Stimulated activated CD4-positive, alpha-beta T cell treated with anti-CD3 and anti-CD28 coated beads, Interleukin-1b, Interleukin-23, amount 100 ng/mL, for 1 hour (primary cell): ENCODE results near the gene FAM78B.

Experiments
- DNase-seq, 2 donors: peaks; one replicate each; pipeline ENCODE4 v3.0.0-alpha.2; 2020; ENCODE audit warnings: low read depth in 2 of 2

Gene FAM78B, protein sequence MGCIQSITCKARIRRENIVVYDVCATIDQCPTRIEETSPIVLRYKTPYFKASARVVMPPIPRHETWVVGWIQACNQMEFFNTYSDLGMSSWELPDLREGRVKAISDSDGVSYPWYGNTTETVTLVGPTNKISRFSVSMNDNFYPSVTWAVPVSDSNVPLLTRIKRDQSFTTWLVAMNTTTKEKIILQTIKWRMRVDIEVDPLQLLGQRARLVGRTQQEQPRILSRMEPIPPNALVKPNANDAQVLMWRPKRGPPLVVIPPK

DNA sequence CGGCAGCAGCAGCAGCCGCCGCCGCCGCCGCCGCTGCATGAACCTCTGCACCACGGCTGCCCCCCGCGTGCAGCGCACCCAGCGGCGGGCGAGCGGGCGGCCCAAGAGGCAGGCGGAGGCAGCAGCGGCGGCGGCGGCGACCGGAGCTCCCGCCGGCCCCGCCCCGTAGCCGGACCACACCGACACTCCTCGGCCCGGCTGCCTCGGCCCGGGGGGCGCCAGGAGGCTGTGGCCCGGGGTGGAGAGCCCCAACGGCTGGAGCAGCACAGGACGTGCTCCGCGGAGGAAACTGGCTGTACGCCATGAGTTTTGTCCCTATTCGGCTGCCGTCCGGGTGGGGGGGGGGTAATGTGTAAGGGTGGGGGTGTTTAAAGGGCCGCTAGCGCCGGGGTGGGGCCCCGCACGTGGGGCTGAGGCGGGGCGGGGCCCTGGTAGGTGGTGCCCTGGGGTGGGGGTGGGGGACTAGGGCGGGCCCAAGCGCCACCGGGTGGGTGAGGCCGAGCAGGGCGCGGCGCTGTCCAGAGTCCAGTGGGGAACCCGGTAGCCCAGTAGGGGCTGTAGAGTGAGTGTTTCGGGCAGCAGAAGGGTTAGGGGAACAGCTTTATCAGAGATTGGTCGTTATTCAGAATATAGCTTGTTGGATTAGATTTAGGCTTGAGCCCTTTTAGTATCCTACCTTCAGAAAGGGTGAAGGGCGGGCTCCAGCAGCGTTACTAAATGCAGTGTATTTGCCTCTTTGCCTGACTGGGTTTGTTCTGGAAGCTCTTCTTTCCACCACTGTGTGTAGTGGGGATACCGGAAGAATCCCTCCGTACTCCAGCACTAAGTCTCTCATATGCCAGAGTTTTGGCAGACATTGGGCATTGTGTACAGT, at the start of gene FAM78B:
Gene FAM78B (minus strand): TSS at position 304 of the 874 bp plus-strand sequence. CDS start 753 bp downstream, outside the sequence.
- no peak for DNase-seq

DNA sequence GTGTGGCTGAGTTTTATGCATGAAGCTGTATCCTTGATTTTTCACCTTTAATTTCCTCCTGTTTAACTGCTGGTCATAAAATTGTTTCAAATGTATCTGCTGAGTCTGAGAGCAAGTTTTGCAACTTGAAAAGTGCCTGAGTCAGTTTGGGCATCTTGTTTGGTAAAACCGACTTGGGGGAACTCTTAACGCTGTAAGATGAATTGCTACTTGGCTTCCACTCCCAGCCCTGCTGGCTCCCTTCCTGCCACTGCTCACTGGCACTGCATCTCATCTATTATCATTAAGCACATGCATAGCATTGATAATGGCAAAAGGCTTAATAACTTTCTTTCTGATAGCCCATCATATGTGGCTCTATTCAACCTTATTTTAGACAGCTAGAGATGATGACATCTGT, 35.7 kb upstream of the FAM78B start:
- DNase-seq = no peak

DNA sequence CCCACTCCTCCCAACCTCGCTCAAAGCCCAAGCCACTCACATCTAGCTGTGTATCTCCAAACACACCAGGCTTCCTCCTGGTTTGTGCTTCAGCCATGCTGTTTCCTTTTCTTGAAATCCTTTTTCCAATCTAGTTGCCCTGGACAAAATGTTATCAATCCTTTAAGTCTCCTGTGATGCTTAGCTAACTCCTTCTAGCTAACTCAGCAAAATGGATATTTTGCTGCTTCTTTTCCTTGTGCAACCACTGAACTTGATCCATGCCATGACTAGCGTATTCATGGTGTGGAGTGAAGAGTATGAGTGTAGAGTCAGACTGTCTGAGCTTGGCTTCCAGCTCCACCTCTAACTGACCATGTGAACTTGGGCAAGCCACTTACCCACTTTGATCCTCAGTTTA, 33.9 kb upstream of the FAM78B start:
- no peak for DNase-seq

DNA sequence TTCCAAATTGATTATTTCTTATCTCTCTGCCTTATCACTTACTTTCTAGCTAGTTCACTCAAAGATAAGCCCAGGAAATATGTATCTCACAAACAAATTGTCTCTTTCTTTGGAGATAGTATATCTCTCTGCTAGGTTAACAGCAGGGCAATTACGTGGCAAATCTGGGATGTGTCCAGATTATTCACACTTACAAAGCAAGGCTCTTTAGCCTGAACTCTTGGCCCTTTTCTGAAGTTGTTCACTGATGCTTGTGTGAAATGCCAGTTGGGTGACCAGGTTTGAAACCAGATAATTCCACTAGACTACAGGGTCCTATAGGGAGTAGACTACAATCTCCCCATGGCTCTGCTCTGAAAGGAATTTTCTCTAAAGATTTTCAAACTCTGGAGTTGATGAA, 30.8 kb upstream of the FAM78B start:
- no peak for DNase-seq

DNA sequence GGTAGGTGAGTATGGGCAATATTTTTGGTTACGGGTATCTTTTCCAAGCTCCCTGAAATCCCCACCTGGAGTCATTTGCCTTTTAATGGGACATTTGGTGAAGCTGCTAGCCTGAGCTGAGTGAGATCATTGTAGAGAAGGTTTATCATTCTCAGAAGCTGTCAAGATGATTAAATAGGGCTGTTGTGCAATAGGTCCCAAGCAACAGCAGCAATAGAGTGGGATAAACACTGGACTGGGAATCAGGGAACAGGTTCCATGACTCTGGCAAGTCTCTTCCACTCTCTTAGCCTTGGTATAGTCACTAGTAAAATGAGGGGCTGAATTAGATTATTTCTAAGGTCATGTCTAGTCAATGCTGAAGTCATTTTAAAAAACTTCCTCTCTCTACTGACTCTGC, 30.3 kb upstream of the FAM78B start:
- no peak for DNase-seq

DNA sequence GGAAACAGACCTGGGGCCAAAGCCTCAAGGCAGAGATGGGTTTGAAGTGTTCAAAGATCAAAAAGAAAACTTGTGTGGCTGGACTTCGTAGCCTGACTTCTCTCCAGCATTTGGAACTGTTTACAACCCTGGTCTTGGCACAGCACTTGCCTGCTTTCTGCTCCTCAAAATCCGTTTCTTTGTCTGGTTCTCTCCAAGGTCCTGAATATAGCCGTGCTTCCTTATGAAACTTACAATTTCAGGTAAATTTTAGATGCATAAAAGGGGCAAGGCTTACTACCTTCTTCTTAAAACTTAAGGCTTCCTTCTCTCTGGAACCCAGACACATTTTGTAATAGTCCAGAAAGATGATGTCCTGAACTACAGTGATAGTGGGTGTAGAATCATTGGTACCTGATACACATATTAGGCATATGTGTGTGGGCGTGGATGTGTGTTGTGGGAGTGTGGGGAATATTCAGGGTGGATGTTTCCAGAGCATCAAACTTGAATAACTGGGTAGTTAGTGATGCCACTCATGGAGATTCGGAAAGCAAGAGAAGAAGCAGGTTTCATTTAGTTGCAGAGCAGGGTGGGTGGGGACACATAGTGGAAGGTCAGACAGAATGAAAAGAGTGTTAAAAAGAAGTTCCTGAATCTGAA, 26.4 kb upstream of the FAM78B start:
- no peak for DNase-seq

DNA sequence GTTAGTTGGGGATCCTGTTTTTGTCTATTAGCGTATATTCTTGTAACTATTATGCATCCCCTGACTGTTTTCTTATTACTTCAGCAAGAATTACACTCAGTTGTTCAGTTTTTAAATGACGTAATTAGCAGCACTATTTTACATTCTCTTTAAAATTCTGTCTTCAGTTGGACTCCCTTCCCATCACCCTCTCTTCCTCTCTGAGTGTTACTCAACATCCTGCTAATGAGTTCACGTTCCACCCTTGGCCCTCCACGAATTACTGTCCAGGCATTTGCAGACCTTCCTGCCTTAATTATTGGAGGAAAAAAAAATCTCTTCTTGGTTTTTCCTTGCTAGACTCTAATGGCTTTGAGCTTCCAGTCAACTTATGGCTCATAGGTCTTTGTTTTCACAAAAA, 23.6 kb upstream of the FAM78B start:
- DNase-seq = no peak

DNA sequence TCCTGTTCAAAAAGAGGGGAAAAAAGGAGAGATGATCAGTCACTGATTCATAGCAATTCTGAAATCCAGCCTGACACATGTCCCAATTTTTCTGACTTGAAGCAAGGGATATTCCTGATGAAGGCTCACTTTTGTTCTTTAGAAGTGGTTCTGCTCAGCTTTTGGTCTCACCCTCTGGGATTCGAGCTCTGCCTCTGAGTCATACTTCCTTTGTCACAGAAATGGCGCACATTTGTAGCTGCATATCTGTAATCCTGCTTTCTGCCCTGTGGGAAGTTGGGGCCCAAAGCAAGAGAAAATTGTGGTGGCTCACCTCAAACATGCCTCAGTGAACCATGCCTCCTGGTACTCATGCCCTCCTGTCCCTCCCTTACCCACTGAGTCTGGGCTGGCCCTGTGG, 22.3 kb upstream of the FAM78B start:
- no peak for DNase-seq

DNA sequence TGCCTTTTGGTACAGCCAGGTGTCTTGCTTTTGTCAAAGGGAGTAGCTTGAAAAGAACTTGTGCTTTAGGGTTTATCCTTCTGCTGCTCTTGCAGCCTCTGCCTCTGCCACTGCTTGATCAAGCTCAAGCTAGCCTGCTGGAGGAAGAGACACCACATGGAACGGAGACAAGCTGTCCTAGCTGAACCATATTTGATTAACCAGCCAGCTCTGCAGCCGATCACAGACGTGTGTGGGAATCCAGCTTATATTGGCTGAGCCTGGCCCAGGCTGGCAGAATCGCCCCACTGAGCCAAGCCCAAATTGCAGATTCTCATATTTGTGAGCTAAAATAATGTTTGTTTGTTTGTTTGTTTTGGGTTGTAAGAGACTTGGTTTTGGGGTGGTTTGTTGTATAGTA, 18.7 kb upstream of the FAM78B start:
- DNase-seq = no peak

DNA sequence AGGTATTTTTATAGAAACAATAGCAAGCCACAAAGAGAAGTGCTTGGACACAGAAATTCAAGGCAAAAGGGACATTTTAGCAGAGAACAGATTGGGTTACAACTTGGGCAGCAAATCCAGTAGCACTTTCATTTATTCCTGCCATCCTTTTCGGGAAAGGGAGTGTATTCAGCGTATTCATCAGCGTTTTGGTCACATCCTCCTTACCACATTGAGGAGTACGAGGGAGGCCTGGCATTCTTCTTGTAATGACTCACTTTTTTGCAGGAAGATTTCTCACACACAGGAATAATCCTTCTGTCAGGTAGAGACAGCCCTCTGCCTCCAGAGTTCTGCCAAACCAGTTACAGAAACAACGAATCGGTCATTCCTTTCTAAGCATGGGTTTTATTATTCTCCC, 18.1 kb upstream of the FAM78B start:
- DNase-seq = no peak

DNA sequence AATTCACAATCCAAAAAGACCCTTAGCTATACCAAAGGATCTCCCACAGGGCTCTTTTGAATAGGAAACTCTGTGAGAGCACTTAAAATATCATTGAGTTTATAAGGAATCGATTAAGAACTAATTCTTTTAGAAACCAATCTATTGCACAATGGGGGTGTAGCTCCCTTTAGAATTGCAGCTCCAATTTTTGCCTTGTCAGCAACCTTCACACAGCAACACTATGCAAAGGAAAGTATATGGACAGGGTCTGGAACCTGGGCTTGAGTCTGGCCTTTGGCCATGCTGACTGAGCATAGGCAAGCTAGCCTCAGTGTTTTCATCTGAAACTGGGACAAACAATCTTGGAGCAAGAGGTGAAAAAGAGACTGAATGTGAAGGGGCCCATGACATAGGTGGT, 17.2 kb upstream of the FAM78B start:
- DNase-seq = no peak

DNA sequence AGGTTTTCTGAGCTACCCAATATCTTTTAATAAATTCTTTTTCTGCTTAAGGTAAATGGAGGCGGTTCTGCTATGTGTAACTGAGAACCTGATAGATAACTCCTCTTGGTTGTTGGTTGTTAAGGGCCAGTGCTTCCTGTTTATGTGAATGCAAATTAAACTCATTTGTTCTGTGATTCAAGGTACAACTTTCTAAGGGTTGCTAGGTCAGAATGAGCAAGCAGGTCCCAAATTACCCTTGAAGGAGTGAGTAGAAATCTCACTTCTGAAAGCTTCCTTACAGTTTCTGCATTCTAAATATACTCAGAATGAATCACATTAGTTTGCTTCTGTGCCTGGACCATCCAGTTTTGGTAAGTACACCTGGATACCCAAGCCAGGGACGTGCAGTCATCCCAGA, 15.5 kb upstream of the FAM78B start:
- no peak for DNase-seq

DNA sequence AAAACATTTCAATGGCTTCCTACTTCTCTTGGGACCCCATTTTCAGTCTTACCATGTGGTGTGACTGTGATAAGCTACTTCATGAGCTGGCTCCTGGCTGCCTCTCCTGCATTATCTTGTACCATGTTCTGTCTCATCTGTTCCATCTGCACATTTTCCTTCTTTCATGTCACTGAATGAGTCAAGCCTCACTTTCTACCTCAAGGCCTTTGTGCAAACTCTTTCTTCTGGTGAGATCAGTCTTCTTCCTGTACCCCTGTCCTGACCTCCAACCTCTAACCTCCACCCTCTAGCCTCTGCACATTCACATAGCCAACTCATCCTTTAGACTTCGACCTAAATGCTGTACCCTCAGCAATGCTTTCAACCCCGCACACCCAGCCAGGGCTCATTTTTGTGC, 9.6 kb upstream of the FAM78B start:
- DNase-seq = no peak

DNA sequence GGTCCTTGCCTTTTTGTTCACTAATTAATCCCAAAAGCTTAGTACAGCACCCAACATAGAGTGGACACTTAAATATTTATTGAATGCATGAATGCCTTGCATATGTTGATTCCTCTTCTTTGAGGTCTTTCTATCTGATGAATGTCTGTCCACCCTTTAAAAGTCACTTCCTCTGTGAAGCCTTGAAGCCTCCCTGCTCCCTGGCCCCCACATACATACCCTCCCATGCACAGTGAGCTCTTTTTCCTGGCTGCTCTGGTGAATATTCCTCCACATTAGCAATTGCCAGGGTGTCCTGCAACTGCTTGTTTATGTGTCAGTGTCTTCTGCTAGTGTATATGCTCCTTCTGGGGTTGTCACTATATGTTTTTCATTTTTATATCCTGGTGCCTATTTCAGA, 8.2 kb upstream of the FAM78B start:
- no peak for DNase-seq

DNA sequence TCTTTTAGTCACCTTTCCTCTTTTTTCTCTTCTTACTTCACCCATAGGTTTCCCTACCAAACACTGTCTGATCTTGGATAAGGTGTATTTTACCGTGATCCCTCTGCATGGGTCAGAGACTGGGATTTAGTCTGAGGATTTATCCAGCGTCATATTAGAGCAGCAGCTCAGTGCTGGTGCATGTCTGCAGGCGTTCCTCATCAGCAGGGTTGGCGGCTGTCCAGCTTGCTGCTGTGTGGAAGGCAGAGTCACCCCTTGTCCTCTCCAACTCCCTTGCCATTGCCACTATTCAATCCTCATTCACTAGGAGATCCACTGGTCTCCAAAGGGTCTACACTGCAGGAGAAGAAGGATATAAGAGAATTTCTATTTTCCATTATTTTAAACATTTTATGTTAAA, 7.3 kb upstream of the FAM78B start:
- no peak for DNase-seq

DNA sequence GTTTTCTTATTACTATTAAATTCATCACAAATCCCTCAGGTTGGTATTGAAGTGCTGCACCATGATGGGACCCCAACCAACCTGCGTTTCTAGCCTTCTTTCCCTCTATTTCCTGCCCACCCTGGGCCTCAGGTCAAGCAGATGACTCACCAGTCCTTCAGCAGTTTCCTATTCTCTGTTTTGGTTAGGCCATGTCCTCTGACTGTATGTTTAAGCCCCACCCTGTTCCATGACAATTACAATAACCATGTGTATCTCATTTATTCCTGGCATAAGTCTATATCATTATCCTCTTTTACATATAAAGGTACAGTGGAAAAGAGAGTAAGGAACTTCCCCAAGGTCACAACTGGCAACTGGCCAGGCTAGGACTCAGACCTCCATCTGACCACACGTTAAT, 5.3 kb upstream of the FAM78B start:
- DNase-seq = no peak

DNA sequence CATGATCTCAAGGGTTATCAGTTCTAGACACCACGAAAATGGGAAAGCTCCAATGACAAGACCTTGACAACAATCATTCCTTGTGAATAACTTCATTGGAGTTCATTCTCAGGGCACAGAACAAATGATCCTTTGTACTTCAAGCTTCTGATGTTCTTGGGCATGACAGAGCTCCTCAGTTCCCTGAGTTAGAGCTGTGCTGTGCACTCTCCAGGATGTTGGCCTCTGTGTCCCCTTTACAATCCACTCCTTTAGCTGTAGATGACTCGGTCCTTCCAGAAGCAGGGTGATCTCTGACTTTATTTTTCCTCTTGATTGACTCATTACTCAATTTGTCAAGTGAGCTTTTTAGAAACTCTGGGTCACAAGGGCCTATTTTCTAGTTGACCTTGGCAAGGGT, 3.9 kb upstream of the FAM78B start:
- no peak for DNase-seq

DNA sequence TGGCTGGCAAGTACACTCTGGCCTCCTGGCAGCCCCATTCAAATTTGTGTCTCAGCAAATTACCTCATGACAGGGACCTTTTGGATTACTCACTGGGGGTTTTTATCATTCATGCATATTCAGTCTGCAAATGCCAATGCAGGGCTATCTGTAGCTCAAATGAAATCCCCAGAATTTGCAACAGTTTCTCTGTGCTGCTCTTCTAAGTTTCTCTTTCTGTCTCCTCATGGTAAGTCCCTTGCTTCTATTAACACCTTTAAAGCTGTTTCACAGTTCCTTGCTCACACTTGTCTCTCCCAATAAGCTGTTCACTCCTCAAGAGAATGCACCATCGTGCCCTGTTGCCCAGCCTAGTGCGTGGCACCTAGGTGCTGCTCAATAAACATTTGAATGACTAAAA, 3.3 kb upstream of the FAM78B start:
- no peak for DNase-seq

DNA sequence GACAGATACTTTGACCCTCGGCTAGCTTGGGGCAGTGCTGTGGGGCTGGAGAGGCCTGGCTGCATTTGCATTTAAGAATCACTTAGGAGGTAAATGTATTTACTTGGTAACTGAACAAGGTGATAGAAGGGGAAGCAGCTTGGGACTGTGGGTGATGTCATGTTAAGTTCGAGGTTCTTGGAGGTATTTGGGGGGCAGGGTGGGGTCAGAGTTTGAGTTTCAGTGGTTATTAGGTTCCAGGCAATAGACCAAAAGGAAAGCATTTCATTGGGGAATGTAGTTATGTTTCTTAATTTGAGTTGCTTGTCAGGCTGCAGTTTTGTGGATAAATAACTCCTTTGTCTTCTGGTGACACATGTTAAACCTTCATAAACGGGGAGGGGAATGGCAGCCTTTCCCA, 2.4 kb upstream of the FAM78B start:
- no peak for DNase-seq

DNA sequence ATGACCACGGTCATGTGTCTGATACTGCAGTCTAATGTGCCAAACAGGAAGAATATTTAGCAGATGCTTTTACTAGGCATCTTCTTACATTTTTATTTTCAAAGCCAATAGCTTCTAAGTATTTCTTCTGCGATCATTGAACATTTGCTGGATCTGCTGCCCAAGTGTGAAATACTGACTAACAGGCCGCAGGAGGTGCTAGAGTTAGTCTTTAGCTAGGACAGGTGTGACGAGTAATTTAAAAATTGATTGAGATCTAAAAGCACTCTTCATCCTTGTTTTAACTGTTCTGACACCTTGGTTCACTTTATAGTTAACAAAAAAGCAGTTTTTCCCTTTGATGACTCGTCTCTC, 748 bp upstream of the FAM78B start:
- DNase-seq = no peak

DNA sequence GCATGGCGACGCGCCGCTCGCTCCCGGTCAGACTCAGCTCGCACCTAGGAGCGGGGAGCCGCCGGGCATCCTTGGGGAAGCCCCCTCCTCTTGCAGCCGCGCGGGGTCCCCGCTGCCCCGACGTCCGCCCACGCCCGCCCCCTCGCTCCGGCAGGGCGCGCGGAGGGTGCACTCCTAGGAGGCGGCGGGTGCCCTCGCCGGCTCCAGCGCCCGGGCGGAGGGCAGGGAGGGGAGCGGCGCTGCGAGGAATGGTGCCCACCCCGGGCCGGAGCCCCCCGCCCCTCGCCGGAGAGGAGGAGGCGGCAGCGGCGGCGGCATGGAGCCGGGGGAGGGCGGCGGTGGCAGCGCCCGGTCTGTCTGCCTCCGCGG, 488 bp downstream of the FAM78B start:
- no peak for DNase-seq

DNA sequence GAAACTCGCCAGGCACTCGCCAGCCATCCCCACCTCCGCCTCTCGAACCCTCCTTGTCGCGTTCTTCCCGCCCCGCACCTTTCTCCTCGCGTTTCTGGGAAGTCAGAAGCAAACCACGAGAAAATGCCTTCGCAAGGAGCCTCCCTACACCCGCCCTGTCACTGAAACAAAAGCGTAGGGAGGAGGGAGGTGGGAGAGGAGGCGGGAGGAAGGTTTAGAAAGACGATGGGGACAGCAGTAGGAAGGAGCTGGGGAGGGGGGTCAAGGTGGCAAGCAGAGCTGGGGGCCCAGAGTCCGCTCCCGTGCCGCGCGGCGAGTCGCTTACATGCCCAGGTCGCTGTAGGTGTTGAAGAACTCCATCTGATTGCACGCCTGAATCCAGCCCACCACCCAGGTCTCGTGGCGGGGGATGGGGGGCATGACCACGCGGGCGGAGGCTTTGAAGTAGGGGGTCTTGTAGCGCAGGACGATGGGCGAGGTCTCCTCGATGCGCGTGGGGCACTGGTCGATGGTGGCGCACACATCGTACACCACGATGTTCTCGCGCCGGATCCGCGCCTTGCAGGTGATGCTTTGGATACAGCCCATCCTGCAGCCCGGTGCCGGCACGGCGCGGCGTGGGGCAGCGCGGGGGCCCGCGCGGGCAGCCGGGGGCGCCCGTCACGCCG, 1.0 kb downstream of the FAM78B start:
- no peak for DNase-seq
